SK-N-SH treated with all-trans-retinoic acid at 6 μM for 48 hours (cell line): Measurements from ENCODE around the gene ACOXL.

Experiments
- ATAC-seq: fragments of 200-7000 bp; cut with Tn5 transposase; 3 replicates; pipeline ENCODE4 v1.9.1; 2020; ENCODE audit warnings: mild to moderate bottlenecking, moderate library complexity
- ARNTL ChIP-seq: fragments of 450-650 bp; formaldehyde crosslinking; IDR thresholded peaks from 2 replicates; pipeline ENCODE4 v1.5.0; 2020; ENCODE audit warnings: low read depth, mild to moderate bottlenecking, moderate library complexity, borderline replicate concordance
- BACH2 ChIP-seq: fragments of 250-450 bp; sonication (Bioruptor Pico); IDR thresholded peaks from 2 replicates; pipeline ENCODE4 v1.9.0; 2021; ENCODE audit warnings: mild to moderate bottlenecking, borderline replicate concordance
- CSDC2 ChIP-seq: fragments of 250-450 bp; sonication (Bioruptor Pico); IDR thresholded peaks from 2 replicates; pipeline ENCODE4 v1.5.0; 2020; ENCODE audit warnings: mild to moderate bottlenecking, moderate library complexity
- CSRNP3 ChIP-seq: fragments of 250-450 bp; sonication (Bioruptor Pico); IDR thresholded peaks from 2 replicates; pipeline ENCODE4 v1.5.1; 2021; ENCODE audit warnings: mild to moderate bottlenecking, moderate library complexity
- ESRRG ChIP-seq: fragments of 250-450 bp; sonication (Bioruptor Pico); IDR thresholded peaks from 2 replicates; pipeline ENCODE4 v1.6.1; 2021; ENCODE audit warnings: mild to moderate bottlenecking
- GLIS3 ChIP-seq: fragments of 250-450 bp; sonication (Bioruptor Pico); IDR thresholded peaks from 2 replicates; pipeline ENCODE4 v1.5.0; 2020; ENCODE audit warnings: mild to moderate bottlenecking, moderate library complexity
- OSR1 ChIP-seq: fragments of 250-450 bp; sonication (Bioruptor Pico); IDR thresholded peaks from 2 replicates; pipeline ENCODE4 v1.8.0; 2022; ENCODE audit warnings: moderate library complexity, mild to moderate bottlenecking, inconsistent platforms
- PATZ1 ChIP-seq: fragments of 250-450 bp; sonication (Bioruptor Pico); IDR thresholded peaks from 2 replicates; pipeline ENCODE4 v1.8.0; 2020; ENCODE audit warnings: mild to moderate bottlenecking, moderate library complexity, borderline replicate concordance
- PPARA ChIP-seq: fragments of 250-450 bp; sonication (Bioruptor Pico); IDR thresholded peaks from 2 replicates; pipeline ENCODE4 v1.5.0; 2020; ENCODE audit warnings: mild to moderate bottlenecking, borderline replicate concordance
- RARB ChIP-seq: fragments of 250-450 bp; sonication (Bioruptor Pico); IDR thresholded peaks from 2 replicates; pipeline ENCODE4 v1.8.0; 2021; ENCODE audit warnings: mild to moderate bottlenecking, moderate library complexity
- SNAI2 ChIP-seq: fragments of 250-450 bp; sonication (Bioruptor Pico); IDR thresholded peaks from 2 replicates; pipeline ENCODE4 v1.5.0; 2020; ENCODE audit warnings: mild to moderate bottlenecking, moderate library complexity
- TCF4 ChIP-seq: fragments of 250-450 bp; sonication (Bioruptor Pico); IDR thresholded peaks from 2 replicates; pipeline ENCODE4 v1.8.0; 2021; ENCODE audit warnings: mild to moderate bottlenecking, moderate library complexity, borderline replicate concordance
- TSHZ2 ChIP-seq: fragments of 250-450 bp; sonication (Bioruptor Pico); IDR thresholded peaks from 2 replicates; pipeline ENCODE4 v1.5.0; 2020; ENCODE audit warnings: mild to moderate bottlenecking, moderate library complexity
- ZC3H10 ChIP-seq: fragments of 250-450 bp; sonication (Bioruptor Pico); IDR thresholded peaks from 2 replicates; pipeline ENCODE4 v1.5.1; 2021; ENCODE audit warnings: mild to moderate bottlenecking, moderate library complexity
- ZFP3 ChIP-seq: fragments of 250-450 bp; sonication (Bioruptor Pico); IDR thresholded peaks from 2 replicates; pipeline ENCODE4 v1.5.0; 2020; ENCODE audit warnings: mild to moderate bottlenecking, moderate library complexity
- ZFP30 ChIP-seq: fragments of 450-650 bp; formaldehyde crosslinking; IDR thresholded peaks from 2 replicates; pipeline ENCODE4 v1.5.0; 2022; ENCODE audit warnings: mild to moderate bottlenecking, moderate library complexity
- ZNF565 ChIP-seq: fragments of 450-650 bp; formaldehyde crosslinking; conservative IDR thresholded peaks from 2 replicates; pipeline ENCODE4 v1.5.0; 2020; ENCODE audit warnings: low read depth, mild to moderate bottlenecking, moderate library complexity
- ZNF70 ChIP-seq: fragments of 450-650 bp; formaldehyde crosslinking; IDR thresholded peaks from 2 replicates; pipeline ENCODE4 v1.5.0; 2020; ENCODE audit warnings: mild to moderate bottlenecking, moderate library complexity
- TF ChIP-seq, protein P1 (sequence below): fragments of 250-450 bp; sonication (Bioruptor Pico); IDR thresholded peaks from 2 replicates; pipeline ENCODE4 v1.8.0; 2021; ENCODE audit warnings: low read depth, mild to moderate bottlenecking, moderate library complexity, borderline replicate concordance
- TF ChIP-seq, protein P2 (sequence below): fragments of 250-450 bp; sonication (Bioruptor Pico); IDR thresholded peaks from 2 replicates; pipeline ENCODE4 v1.5.1; 2020; ENCODE audit warnings: low read depth, mild to moderate bottlenecking, moderate library complexity

ACOXL gene

GRCh38 chr2:111118981-111119821, 386.8 kb downstream of the ACOXL start (continued):
- TF ChIP-seq GLIS3 (no peak), ARNTL (CRISPR knock-in tag) (no peak), ZC3H10 (CRISPR knock-in tag) (no peak), RARB (CRISPR knock-in tag) (no peak), BACH2 (CRISPR knock-in tag) (no peak), ZFP30 (CRISPR knock-in tag) (no peak), TCF4 (no peak)

- no peak for TF ChIP-seq SNAI2 (CRISPR knock-in tag)
- TF ChIP-seq ZNF565 (CRISPR knock-in tag): no peak
- no peak for TF ChIP-seq ZFP3
- no peak for TF ChIP-seq OSR1 (CRISPR knock-in tag)
- TF ChIP-seq PATZ1 (CRISPR knock-in tag): no peak
- TF ChIP-seq, protein P1, sequence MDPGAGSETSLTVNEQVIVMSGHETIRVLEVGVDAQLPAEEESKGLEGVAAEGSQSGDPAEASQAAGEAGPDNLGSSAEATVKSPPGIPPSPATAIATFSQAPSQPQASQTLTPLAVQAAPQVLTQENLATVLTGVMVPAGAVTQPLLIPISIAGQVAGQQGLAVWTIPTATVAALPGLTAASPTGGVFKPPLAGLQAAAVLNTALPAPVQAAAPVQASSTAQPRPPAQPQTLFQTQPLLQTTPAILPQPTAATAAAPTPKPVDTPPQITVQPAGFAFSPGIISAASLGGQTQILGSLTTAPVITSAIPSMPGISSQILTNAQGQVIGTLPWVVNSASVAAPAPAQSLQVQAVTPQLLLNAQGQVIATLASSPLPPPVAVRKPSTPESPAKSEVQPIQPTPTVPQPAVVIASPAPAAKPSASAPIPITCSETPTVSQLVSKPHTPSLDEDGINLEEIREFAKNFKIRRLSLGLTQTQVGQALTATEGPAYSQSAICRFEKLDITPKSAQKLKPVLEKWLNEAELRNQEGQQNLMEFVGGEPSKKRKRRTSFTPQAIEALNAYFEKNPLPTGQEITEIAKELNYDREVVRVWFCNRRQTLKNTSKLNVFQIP (CRISPR knock-in tag): no peak
- no peak for TF ChIP-seq CSDC2
- TF ChIP-seq, protein P2, sequence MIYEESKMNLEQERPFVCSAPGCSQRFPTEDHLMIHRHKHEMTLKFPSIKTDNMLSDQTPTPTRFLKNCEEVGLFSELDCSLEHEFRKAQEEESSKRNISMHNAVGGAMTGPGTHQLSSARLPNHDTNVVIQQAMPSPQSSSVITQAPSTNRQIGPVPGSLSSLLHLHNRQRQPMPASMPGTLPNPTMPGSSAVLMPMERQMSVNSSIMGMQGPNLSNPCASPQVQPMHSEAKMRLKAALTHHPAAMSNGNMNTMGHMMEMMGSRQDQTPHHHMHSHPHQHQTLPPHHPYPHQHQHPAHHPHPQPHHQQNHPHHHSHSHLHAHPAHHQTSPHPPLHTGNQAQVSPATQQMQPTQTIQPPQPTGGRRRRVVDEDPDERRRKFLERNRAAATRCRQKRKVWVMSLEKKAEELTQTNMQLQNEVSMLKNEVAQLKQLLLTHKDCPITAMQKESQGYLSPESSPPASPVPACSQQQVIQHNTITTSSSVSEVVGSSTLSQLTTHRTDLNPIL (CRISPR knock-in tag): no peak
- no peak for TF ChIP-seq ESRRG
- no peak for TF ChIP-seq ZNF70 (CRISPR knock-in tag)
- no peak for ATAC-seq
These were observed 387.5 kb downstream of the ACOXL start for GRCh38 chr2:111119822-111120252.

- peak; percentile 72 for ATAC-seq
- TF ChIP-seq ZC3H10 (CRISPR knock-in tag): no peak
- TF ChIP-seq CSRNP3 (CRISPR knock-in tag): no peak
- no peak for TF ChIP-seq TSHZ2 (CRISPR knock-in tag)
- TF ChIP-seq TCF4: no peak
- TF ChIP-seq, protein P1 (CRISPR knock-in tag): no peak
- TF ChIP-seq PPARA (CRISPR knock-in tag): no peak
- TF ChIP-seq BACH2 (CRISPR knock-in tag): no peak
- no peak for TF ChIP-seq ZNF565 (CRISPR knock-in tag)
These were observed 388.1 kb downstream of the ACOXL start, which contains the start of gene BCL2L11 for GRCh38 chr2:111120253-111121027. TSS of gene BCL2L11 (plus strand) at chr2:111120914. CDS start at chr2:111123746, 2,832 bp downstream.
